ENCODE measurements around the gene CFAP97D2.

The CFAP97D2 gene

DNA sequence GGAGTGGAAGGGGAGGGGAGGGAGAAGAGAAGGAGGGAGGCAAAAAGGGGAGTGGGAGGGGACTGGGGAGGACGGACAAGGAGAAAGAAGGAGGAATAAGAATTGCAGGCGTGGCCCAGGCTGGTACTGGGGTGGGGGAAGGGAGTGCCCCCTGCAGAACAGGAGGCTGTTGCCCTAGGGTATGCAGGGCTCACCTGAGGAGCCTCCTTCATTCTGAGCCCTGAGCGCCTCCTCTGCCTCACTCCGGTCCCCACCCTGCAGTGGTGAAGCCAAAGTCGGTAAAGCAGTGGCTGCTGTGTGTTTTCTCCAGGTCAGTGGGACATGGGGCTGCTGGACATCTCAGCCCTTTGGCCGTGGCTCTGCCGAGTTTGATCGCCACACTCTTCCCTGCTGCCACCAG, 46.6 kb downstream of the CFAP97D2 start:
- DNase-seq (ENCODE audit: low spot score) = no peak
- in situ Hi-C loops (cut with MboI; ENCODE audit: low sequenced_read_pairs, unreplicated experiment) = no loop called here

DNA sequence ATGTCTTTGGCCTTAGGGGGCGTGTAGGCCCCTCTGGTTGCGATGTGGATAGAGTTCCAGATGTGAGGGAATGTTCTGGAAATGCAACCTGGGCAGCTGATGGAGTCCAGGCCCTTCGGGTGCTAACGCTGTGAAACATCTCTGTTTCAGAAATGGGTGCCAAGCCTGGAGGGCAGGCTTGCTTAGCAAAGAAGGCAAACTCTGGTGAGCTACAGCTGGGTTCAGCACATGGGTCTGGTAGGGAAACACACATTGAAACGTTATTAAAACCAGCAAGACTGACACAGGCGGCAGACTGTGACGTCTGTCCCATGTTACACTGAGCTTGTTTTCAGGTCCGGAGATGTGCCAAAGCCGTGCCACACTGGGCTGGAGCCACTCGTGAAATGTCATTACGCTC, 47.0 kb downstream of the CFAP97D2 start:
- no peak for TF ChIP-seq CTCF (IDR thresholded peaks at IDR 0.05; ENCODE audit: borderline replicate concordance, control extremely low read depth, extremely low read depth, insufficient read depth, missing control alignments)
- no peak for DNase-seq (ENCODE audit: low spot score)
- in situ Hi-C loops (cut with MboI; ENCODE audit: low sequenced_read_pairs, unreplicated experiment) = no loop called here

More for the DNA sequence above, 46.6 kb downstream of the CFAP97D2 start:
- no peak for TF ChIP-seq CTCF (IDR thresholded peaks at IDR 0.05; ENCODE audit: borderline replicate concordance, control extremely low read depth, extremely low read depth, insufficient read depth, missing control alignments)

DNA sequence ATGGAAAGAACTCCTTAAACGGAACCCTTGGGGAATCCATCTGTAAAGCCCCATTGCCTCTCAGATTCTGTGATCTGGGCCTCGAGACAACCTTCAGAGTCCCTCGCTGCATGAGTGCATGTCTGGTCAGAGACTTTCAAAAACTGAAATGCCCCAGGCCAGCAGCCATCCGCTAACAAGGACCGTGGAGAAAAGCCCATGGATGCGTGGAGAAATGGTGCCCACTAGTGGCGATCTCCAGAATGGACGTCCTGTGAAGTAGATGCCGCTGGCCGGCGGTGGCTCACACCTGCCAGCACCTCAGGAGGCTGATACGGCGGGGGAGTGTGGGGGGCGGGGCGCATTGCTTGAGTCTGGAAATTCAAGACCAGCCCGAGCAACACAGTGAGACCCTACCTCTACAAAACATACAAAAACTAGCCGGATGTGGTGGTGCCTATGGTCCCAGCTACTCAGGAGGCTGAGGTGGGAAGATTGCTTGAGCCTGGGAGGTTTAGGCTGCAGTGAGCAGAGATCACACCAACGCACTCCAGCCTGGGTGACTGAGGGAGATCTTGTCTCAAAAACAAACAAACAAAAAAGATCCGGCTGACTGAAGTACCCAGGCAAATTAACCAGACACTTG, 47.8 kb downstream of the CFAP97D2 start:
- in situ Hi-C loops (cut with MboI; ENCODE audit: low sequenced_read_pairs, unreplicated experiment) = no loop called here
- DNase-seq (ENCODE audit: low spot score) = peak; percentile 88
- TF ChIP-seq CTCF (IDR thresholded peaks at IDR 0.05; ENCODE audit: borderline replicate concordance, control extremely low read depth, extremely low read depth, insufficient read depth, missing control alignments) = peak; percentile 92

DNA sequence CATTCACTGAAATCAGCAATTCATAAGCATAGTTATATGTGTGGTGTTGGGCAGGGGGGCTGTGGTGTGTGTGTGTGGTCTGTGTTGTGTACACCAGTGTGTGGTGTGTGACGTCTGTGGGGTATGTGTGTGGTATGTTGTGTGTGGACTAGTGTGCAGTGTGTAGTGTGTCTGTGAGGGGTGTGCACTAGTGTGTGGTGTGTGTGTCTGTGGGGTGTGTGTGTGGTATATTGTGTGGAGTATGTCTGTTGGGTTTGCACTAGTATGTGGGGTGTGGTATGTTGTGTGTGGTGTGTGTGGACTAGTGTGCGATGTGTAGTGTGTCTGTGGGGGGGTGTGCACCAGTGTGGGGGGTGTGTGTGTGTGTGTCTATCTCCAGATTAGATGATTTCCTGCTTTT, 48.5 kb downstream of the CFAP97D2 start:
- no peak for TF ChIP-seq CTCF (IDR thresholded peaks at IDR 0.05; ENCODE audit: borderline replicate concordance, control extremely low read depth, extremely low read depth, insufficient read depth, missing control alignments)
- DNase-seq (ENCODE audit: low spot score) = no peak
- in situ Hi-C loops (cut with MboI; ENCODE audit: low sequenced_read_pairs, unreplicated experiment) = no loop called here

- TF ChIP-seq CTCF (IDR thresholded peaks at IDR 0.05; ENCODE audit: borderline replicate concordance, control extremely low read depth, extremely low read depth, insufficient read depth, missing control alignments) = no peak
- no peak for DNase-seq (ENCODE audit: low spot score)
- in situ Hi-C loops (cut with MboI; ENCODE audit: low sequenced_read_pairs, unreplicated experiment) = no loop called here
Measured at GRCh38 chr13:114228176-114228575, 49.1 kb downstream of the CFAP97D2 start.

DNA sequence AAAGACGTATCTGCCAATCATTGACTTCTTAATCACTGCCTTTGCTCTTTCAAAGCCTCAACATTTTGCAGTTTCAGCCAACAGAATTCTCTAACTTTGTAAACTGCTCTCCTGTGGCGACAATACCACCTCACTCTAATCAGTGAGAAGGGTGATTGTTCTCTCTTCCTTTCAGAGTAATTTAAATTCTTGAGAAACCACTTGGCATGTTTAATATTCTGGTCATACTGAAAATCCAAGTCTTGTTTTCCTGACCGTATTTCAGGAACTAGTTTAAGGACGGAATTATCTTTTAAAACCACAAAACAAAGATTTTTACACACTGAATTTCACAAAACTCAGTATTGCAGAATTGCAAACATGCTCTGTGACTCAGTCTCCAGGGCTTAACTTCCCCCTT, 50.4 kb downstream of the CFAP97D2 start:
- in situ Hi-C loops (cut with MboI; ENCODE audit: low sequenced_read_pairs, unreplicated experiment) = no loop called here
- no peak for TF ChIP-seq CTCF (IDR thresholded peaks at IDR 0.05; ENCODE audit: borderline replicate concordance, control extremely low read depth, extremely low read depth, insufficient read depth, missing control alignments)
- DNase-seq (ENCODE audit: low spot score) = no peak
